Measurements from ENCODE around the gene EIF4G1. TPM values are rescaled to one million over a fixed set of nuclear protein-coding genes. Genes with fewer than 3 reads are reported as not detected.

Gene EIF4G1
- polyA plus RNA-seq, 1 donor from 2014 or later, result 66.9 TPM

DNA sequence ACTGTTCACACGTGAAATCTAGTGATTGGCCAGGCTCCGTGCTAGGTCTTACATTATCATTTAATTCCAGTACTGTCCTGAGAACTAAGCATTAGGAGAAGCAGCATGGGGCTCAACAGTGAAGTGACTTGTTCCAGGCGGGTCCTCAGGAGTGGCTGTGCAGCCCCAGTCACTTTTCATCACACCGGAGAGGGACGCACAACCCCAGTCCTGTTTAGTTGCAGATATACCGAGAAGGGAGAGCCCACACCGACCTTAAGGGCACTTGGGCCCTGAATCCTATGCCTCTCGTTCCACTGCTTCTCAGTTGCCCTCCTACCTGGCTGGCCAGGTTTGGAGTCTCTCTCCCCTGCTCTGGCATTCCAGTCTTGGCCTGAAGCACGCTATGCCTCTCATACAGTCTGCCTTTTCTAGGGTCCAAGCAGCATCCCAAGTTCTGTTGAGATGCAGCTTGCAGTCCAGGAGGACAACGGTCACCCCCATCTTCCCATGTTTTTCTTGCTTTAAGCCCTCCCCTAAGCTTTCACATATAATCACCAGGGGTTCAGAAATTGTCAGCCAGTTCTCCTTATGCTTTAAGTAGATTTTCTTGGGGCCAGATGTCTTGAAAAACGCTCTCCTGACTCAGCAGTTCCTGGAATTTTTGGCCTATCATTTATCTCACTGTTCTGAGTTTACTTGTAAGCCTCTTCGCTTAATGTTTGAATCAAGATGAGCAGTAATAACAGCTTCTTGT lies 33.1 kb downstream of the EIF4G1 start:
- H3K4me2 ChIP-seq (ENCODE audit: low read length), result no peak overlapping the region

GRCh38 chr3:184348057-184348382 lies 33.6 kb downstream of the EIF4G1 start:
- Histone ChIP-seq H3K9me2 (ENCODE audit: insufficient read depth, low read length) (no peaks in the 10 kb centered on the region), H3K79me2 (replicated peaks; ENCODE audit: insufficient read depth, low read length) (no peaks in the 10 kb centered on the region), H2AFZ (ENCODE audit: low read depth, low read length) (no peak overlapping the region), H4K20me1 (ENCODE audit: insufficient read depth) (no peaks in the 10 kb centered on the region), H3K4me3 (ENCODE audit: low read length) (no peak overlapping the region), H3K9ac (ENCODE audit: low read length) (no peak overlapping the region), H3K9me3 (ENCODE audit: low read length) (no peaks in the 10 kb centered on the region), H3K27me3 (ENCODE audit: insufficient read depth, low read depth, low read length) (no peaks in the 10 kb centered on the region), H3K27ac (ENCODE audit: low read length) (no peak overlapping the region), H3K4me2 (ENCODE audit: low read length) (no peak overlapping the region), H3F3A (ENCODE audit: insufficient read depth, low read length, poor library complexity, severe bottlenecking) (no peaks in the 10 kb centered on the region), H3K36me3 (ENCODE audit: insufficient read depth, low read length) (no peaks in the 10 kb centered on the region)
- no peak for TF ChIP-seq EZH2 (IDR thresholded peaks at IDR 0.05; ENCODE audit: borderline replicate concordance, insufficient read depth, low read length, poor library complexity, severe bottlenecking)
- TF ChIP-seq RAD21 (conservative IDR thresholded peaks at IDR 0.05), result no peak
- TF ChIP-seq, protein P1, sequence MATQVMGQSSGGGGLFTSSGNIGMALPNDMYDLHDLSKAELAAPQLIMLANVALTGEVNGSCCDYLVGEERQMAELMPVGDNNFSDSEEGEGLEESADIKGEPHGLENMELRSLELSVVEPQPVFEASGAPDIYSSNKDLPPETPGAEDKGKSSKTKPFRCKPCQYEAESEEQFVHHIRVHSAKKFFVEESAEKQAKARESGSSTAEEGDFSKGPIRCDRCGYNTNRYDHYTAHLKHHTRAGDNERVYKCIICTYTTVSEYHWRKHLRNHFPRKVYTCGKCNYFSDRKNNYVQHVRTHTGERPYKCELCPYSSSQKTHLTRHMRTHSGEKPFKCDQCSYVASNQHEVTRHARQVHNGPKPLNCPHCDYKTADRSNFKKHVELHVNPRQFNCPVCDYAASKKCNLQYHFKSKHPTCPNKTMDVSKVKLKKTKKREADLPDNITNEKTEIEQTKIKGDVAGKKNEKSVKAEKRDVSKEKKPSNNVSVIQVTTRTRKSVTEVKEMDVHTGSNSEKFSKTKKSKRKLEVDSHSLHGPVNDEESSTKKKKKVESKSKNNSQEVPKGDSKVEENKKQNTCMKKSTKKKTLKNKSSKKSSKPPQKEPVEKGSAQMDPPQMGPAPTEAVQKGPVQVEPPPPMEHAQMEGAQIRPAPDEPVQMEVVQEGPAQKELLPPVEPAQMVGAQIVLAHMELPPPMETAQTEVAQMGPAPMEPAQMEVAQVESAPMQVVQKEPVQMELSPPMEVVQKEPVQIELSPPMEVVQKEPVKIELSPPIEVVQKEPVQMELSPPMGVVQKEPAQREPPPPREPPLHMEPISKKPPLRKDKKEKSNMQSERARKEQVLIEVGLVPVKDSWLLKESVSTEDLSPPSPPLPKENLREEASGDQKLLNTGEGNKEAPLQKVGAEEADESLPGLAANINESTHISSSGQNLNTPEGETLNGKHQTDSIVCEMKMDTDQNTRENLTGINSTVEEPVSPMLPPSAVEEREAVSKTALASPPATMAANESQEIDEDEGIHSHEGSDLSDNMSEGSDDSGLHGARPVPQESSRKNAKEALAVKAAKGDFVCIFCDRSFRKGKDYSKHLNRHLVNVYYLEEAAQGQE (IDR thresholded peaks at IDR 0.05; ENCODE audit: borderline replicate concordance), result no peak
- no peak for TF ChIP-seq POLR2AphosphoS5 (IDR thresholded peaks at IDR 0.05)
- no peak for TF ChIP-seq MXI1 (conservative IDR thresholded peaks at IDR 0.05; ENCODE audit: poor library complexity, severe bottlenecking)
- TF ChIP-seq TAF1 (IDR thresholded peaks at IDR 0.05; ENCODE audit: low read depth), result no peak
- TF ChIP-seq CTCF (IDR thresholded peaks at IDR 0.05; ENCODE audit: poor library complexity, severe bottlenecking), result no peak
- no peak for TF ChIP-seq SMC3 (conservative IDR thresholded peaks at IDR 0.05; ENCODE audit: poor library complexity)

More for the DNA sequence above, 33.1 kb downstream of the EIF4G1 start:
- TF ChIP-seq, protein P1 (IDR thresholded peaks at IDR 0.05; ENCODE audit: borderline replicate concordance), result no peak
- no peak for TF ChIP-seq SMC3 (conservative IDR thresholded peaks at IDR 0.05; ENCODE audit: poor library complexity)
- no peak for TF ChIP-seq RAD21 (conservative IDR thresholded peaks at IDR 0.05)
- TF ChIP-seq MXI1 (conservative IDR thresholded peaks at IDR 0.05; ENCODE audit: poor library complexity, severe bottlenecking), result no peak
- TF ChIP-seq EP300 (conservative IDR thresholded peaks at IDR 0.05; ENCODE audit: poor library complexity, severe bottlenecking), result no peak
- TF ChIP-seq TAF1 (IDR thresholded peaks at IDR 0.05; ENCODE audit: low read depth), result no peak
- no peak for TF ChIP-seq EZH2 (IDR thresholded peaks at IDR 0.05; ENCODE audit: borderline replicate concordance, insufficient read depth, low read length, poor library complexity, severe bottlenecking)
- no peak for TF ChIP-seq CTCF (IDR thresholded peaks at IDR 0.05; ENCODE audit: poor library complexity, severe bottlenecking)
- no peak for TF ChIP-seq POLR2AphosphoS5 (IDR thresholded peaks at IDR 0.05)
- no peaks in the 10 kb centered on the region for H4K20me1 ChIP-seq (ENCODE audit: insufficient read depth)
- no peak overlapping the region for H3K4me3 ChIP-seq (ENCODE audit: low read length)
- H3K79me2 ChIP-seq (replicated peaks; ENCODE audit: insufficient read depth, low read length), result no peaks in the 10 kb centered on the region
- H3K9me2 ChIP-seq (ENCODE audit: insufficient read depth, low read length), result no peaks in the 10 kb centered on the region
- no peaks in the 10 kb centered on the region for H3F3A ChIP-seq (ENCODE audit: insufficient read depth, low read length, poor library complexity, severe bottlenecking)
- H3K27me3 ChIP-seq (ENCODE audit: insufficient read depth, low read depth, low read length), result no peaks in the 10 kb centered on the region
- H2AFZ ChIP-seq (ENCODE audit: low read depth, low read length), result no peak overlapping the region
- no peak overlapping the region for H3K9ac ChIP-seq (ENCODE audit: low read length)
- no peak overlapping the region for H3K27ac ChIP-seq (ENCODE audit: low read length)
- H3K9me3 ChIP-seq (ENCODE audit: low read length), result no peaks in the 10 kb centered on the region
- H3K36me3 ChIP-seq (ENCODE audit: insufficient read depth, low read length), result no peaks in the 10 kb centered on the region

Data from neural cell (in vitro differentiated cells).